ENCODE results near the gene INPP5A. TPM values are rescaled to one million over a fixed set of nuclear protein-coding genes. Genes with fewer than 3 reads are reported as not detected.

The INPP5A gene
- polyA plus RNA-seq, 2 donors = 9.2 to 12.7 TPM

DNA sequence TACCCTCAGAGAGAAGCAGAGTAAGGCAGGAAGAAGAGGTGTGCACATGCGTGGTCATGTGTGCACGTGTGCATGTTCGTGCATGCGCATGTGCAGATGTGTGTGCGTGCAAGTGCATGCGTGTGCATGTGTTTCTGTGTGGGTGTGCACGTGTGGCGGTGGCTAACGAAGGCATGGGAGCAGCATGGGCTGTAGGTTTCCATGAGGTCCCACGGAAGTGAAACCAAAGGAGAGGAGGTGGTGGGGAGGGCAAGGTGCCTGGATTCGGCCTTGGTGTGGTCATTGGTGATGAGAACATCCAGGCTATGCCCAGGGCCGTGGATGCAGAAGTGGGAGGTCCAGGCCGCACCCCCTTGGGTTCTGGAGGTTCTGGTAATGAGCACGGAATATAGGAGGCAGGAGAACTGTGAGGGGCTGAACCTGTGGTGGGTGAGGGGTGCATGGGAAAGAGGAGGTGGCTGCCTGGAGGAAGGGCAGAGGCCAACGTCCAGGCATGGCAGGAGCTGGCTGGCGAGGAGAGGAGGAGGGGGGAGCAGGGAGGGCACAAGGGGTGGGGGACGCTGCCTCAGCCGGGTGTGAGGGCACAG, 2.4 kb upstream of the INPP5A start:
- Histone ChIP-seq H3K27ac (ENCODE audit: low read depth in 2 of 2, low read length in 1 of 2) (no peak overlapping the region), H3K36me3 (ENCODE audit: control insufficient read depth in 2 of 2, insufficient read depth in 2 of 2, low read length in 1 of 2) (no peaks in the 10 kb centered on the region), H3K27me3 (ENCODE audit: control insufficient read depth in 1 of 2, insufficient read depth in 2 of 2, low read length in 2 of 2) (no peaks in the 10 kb centered on the region), H3K9me3 (ENCODE audit: control insufficient read depth in 2 of 2, insufficient read depth in 1 of 2, low read depth in 1 of 2, low read length in 1 of 2) (no peaks in the 10 kb centered on the region), H3K4me3 (ENCODE audit: low read depth in 1 of 2, low read length in 2 of 2) (no peak overlapping the region), H3K4me1 (ENCODE audit: control insufficient read depth in 2 of 2, insufficient read depth in 2 of 2, low read length in 1 of 2) (peaks cover 0 to 10% of the 10 kb centered on the region in 2 donors)
- 89 to 90% methylated on average over 18 of the region's 18 CpGs for WGBS, 2 donors

DNA sequence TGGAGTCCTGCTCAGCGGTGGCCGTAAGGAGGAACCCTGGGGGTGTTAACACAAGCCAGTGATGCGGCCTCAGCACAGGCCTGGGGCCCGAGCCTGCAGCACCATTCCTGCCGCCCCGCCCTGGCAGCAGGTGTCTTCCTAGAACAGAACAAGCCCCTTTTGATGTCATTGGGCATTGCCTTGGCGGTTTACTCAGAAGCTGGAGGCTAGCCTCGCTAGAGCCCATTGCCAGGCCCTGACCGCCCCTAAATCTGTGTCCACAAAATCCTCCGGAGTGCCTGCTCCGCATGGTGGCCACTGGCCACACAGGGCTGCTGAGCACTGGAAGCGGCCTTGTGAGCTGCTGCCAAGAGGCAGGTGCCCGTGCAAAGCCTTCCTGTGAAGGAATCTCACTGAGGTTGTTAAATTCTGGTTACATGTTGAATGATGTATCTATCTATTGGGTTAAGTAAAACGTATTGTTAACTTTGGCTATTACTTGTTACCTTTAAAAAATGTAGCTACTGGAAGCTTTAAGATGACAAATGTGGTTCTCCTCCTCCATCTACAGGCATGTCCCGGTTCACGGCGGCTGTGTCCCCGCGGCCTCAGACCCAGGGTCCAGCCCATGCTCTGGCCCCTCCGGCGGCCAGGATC, 1.2 kb upstream of the INPP5A start:
- 31 to 39% methylated on average over 21 of the region's 21 CpGs for WGBS, 2 donors

GRCh38 chr10:132536877-132537683, 507 bp upstream of the INPP5A start:
- Histone ChIP-seq H3K4me3 (ENCODE audit: low read depth in 1 of 2, low read length in 2 of 2) (peak overlapping the region; percentile 54 to 69), H3K27ac (ENCODE audit: low read depth in 2 of 2, low read length in 1 of 2) (peak overlapping the region; percentile 83 to 84), H3K9me3 (ENCODE audit: control insufficient read depth in 2 of 2, insufficient read depth in 1 of 2, low read depth in 1 of 2, low read length in 1 of 2) (no peaks in the 10 kb centered on the region), H3K4me1 (ENCODE audit: control insufficient read depth in 2 of 2, insufficient read depth in 2 of 2, low read length in 1 of 2) (peaks cover 6 to 12% of the 10 kb centered on the region in 2 donors), H3K36me3 (ENCODE audit: control insufficient read depth in 2 of 2, insufficient read depth in 2 of 2, low read length in 1 of 2) (no peaks in the 10 kb centered on the region), H3K27me3 (ENCODE audit: control insufficient read depth in 1 of 2, insufficient read depth in 2 of 2, low read length in 2 of 2) (no peaks in the 10 kb centered on the region)
- WGBS, 2 donors = 1% methylated on average over 86 to 102 of the region's 102 CpGs

More for the DNA sequence above, 1.2 kb upstream of the INPP5A start:
- Histone ChIP-seq H3K9me3 (ENCODE audit: control insufficient read depth in 2 of 2, insufficient read depth in 1 of 2, low read depth in 1 of 2, low read length in 1 of 2) (no peaks in the 10 kb centered on the region), H3K4me1 (ENCODE audit: control insufficient read depth in 2 of 2, insufficient read depth in 2 of 2, low read length in 1 of 2) (peaks cover 6 to 10% of the 10 kb centered on the region in 2 donors), H3K27ac (ENCODE audit: low read depth in 2 of 2, low read length in 1 of 2) (peak overlapping the region; percentile 83 to 84), H3K36me3 (ENCODE audit: control insufficient read depth in 2 of 2, insufficient read depth in 2 of 2, low read length in 1 of 2) (no peaks in the 10 kb centered on the region), H3K27me3 (ENCODE audit: control insufficient read depth in 1 of 2, insufficient read depth in 2 of 2, low read length in 2 of 2) (no peaks in the 10 kb centered on the region), H3K4me3 (ENCODE audit: low read depth in 1 of 2, low read length in 2 of 2) (peak overlapping the region; percentile 54 to 69)

DNA sequence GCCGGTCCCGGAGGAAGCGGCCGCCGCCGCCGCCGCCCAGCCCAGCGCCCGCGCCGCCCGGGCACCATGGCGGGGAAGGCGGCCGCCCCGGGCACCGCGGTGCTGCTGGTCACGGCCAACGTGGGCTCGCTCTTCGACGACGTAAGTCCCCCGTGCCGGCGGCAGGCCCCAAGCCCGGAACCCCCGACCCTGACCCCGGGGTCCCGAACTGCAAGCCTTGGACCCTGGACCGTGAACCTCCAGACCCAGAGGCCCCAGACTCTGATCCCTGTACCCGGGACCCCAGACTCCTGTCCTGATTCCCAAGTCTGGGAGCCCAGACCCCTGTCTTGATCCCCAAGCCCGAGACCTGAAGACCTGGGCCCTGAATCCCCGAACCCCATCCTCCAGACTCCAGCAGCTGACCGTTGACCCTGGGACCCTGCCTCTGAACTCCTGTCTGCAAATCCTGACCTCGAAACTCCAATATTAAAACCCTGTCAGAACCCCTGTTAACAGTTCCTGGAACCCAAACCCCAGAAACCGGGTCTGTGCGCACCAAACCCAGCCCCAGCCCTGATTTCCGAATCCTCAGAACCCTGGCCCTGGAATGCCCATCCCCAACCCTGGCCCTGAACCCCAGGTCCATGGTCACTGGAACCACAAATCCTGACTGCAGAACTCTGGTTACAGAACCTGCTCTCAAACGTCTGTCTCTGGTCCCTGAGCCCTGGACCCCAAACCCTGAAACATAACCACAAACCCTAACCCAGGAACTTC, 623 bp downstream of the INPP5A start:
- H3K27ac ChIP-seq (ENCODE audit: low read depth in 2 of 2, low read length in 1 of 2) = peak overlapping the region; percentile 38 to 58
- no peaks in the 10 kb centered on the region for H3K36me3 ChIP-seq (ENCODE audit: control insufficient read depth in 2 of 2, insufficient read depth in 2 of 2, low read length in 1 of 2)
- 5 to 12% methylated on average over 19 to 42 of the region's 42 CpGs for whole genome bisulfite sequencing, 2 donors
- H3K27me3 ChIP-seq (ENCODE audit: control insufficient read depth in 1 of 2, insufficient read depth in 2 of 2, low read length in 2 of 2) = no peaks in the 10 kb centered on the region
- H3K4me3 ChIP-seq (ENCODE audit: low read depth in 1 of 2, low read length in 2 of 2) = peak overlapping the region; percentile 57 to 62
- peaks cover 6 to 15% of the 10 kb centered on the region in 2 donors for H3K4me1 ChIP-seq (ENCODE audit: control insufficient read depth in 2 of 2, insufficient read depth in 2 of 2, low read length in 1 of 2)
- no peaks in the 10 kb centered on the region for H3K9me3 ChIP-seq (ENCODE audit: control insufficient read depth in 2 of 2, insufficient read depth in 1 of 2, low read depth in 1 of 2, low read length in 1 of 2)

GRCh38 chr10:132538790-132539421, 1.3 kb downstream of the INPP5A start:
- H3K9me3 ChIP-seq (ENCODE audit: control insufficient read depth in 2 of 2, insufficient read depth in 1 of 2, low read depth in 1 of 2, low read length in 1 of 2) = no peaks in the 10 kb centered on the region
- no peaks in the 10 kb centered on the region for H3K36me3 ChIP-seq (ENCODE audit: control insufficient read depth in 2 of 2, insufficient read depth in 2 of 2, low read length in 1 of 2)
- H3K27ac ChIP-seq (ENCODE audit: low read depth in 2 of 2, low read length in 1 of 2) = peak overlapping the region; percentile 18 to 58
- peaks cover 6 to 17% of the 10 kb centered on the region in 2 donors for H3K4me1 ChIP-seq (ENCODE audit: control insufficient read depth in 2 of 2, insufficient read depth in 2 of 2, low read length in 1 of 2)
- H3K27me3 ChIP-seq (ENCODE audit: control insufficient read depth in 1 of 2, insufficient read depth in 2 of 2, low read length in 2 of 2) = no peaks in the 10 kb centered on the region
- H3K4me3 ChIP-seq (ENCODE audit: low read depth in 1 of 2, low read length in 2 of 2) = peak overlapping the region; percentile 57 to 62
- WGBS, 2 donors = 49 to 66% methylated on average over 2 of the region's 2 CpGs

- Histone ChIP-seq H3K4me3 (ENCODE audit: low read depth in 1 of 2, low read length in 2 of 2) (peak overlapping the region in 1 of 2 donors; percentile 62), H3K27ac (ENCODE audit: low read depth in 2 of 2, low read length in 1 of 2) (peak overlapping the region; percentile 10 to 58), H3K27me3 (ENCODE audit: control insufficient read depth in 1 of 2, insufficient read depth in 2 of 2, low read length in 2 of 2) (no peaks in the 10 kb centered on the region), H3K36me3 (ENCODE audit: control insufficient read depth in 2 of 2, insufficient read depth in 2 of 2, low read length in 1 of 2) (no peaks in the 10 kb centered on the region), H3K9me3 (ENCODE audit: control insufficient read depth in 2 of 2, insufficient read depth in 1 of 2, low read depth in 1 of 2, low read length in 1 of 2) (no peaks in the 10 kb centered on the region), H3K4me1 (ENCODE audit: control insufficient read depth in 2 of 2, insufficient read depth in 2 of 2, low read length in 1 of 2) (peaks cover 6 to 18% of the 10 kb centered on the region in 2 donors)
- 28 to 31% methylated on average over 11 of the region's 11 CpGs for WGBS, 2 donors
Observed at GRCh38 chr10:132539431-132539839, 1.8 kb downstream of the INPP5A start.

DNA sequence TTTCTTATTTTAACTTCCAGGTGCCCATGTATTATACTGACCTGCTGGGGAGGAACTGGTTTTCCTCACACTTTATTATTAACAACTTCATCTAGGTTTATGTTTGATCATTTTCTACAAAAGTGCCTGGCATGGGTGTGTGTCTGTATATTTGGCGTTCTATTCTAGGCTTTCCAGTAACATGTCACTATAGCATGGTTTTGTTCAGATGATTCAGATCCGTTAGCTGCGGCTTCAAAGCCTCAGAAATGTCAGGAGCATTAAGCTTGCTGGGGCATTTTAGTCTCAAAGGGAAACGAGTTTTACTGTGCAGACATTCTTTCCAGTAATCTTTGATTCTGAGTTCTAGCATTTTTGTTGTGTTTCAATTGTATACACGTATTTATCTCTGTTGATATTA, 2.3 kb downstream of the INPP5A start:
- H3K27ac ChIP-seq (ENCODE audit: low read depth in 2 of 2, low read length in 1 of 2) = no peak overlapping the region
- H3K4me3 ChIP-seq (ENCODE audit: low read depth in 1 of 2, low read length in 2 of 2) = no peak overlapping the region
- H3K27me3 ChIP-seq (ENCODE audit: control insufficient read depth in 1 of 2, insufficient read depth in 2 of 2, low read length in 2 of 2) = no peaks in the 10 kb centered on the region
- no peaks in the 10 kb centered on the region for H3K9me3 ChIP-seq (ENCODE audit: control insufficient read depth in 2 of 2, insufficient read depth in 1 of 2, low read depth in 1 of 2, low read length in 1 of 2)
- peaks cover 8 to 18% of the 10 kb centered on the region in 2 donors for H3K4me1 ChIP-seq (ENCODE audit: control insufficient read depth in 2 of 2, insufficient read depth in 2 of 2, low read length in 1 of 2)
- 18 to 24% methylated on average over 5 of the region's 5 CpGs for WGBS, 2 donors
- no peaks in the 10 kb centered on the region for H3K36me3 ChIP-seq (ENCODE audit: control insufficient read depth in 2 of 2, insufficient read depth in 2 of 2, low read length in 1 of 2)

- peaks cover 8 to 14% of the 10 kb centered on the region in 2 donors for H3K4me1 ChIP-seq (ENCODE audit: control insufficient read depth in 2 of 2, insufficient read depth in 2 of 2, low read length in 1 of 2)
- 36 to 46% methylated on average over 12 of the region's 12 CpGs for WGBS, 2 donors
- H3K4me3 ChIP-seq (ENCODE audit: low read depth in 1 of 2, low read length in 2 of 2) = no peak overlapping the region
- peak overlapping the region; percentile 44 to 50 for H3K27ac ChIP-seq (ENCODE audit: low read depth in 2 of 2, low read length in 1 of 2)
- no peaks in the 10 kb centered on the region for H3K27me3 ChIP-seq (ENCODE audit: control insufficient read depth in 1 of 2, insufficient read depth in 2 of 2, low read length in 2 of 2)
- no peaks in the 10 kb centered on the region for H3K36me3 ChIP-seq (ENCODE audit: control insufficient read depth in 2 of 2, insufficient read depth in 2 of 2, low read length in 1 of 2)
- no peaks in the 10 kb centered on the region for H3K9me3 ChIP-seq (ENCODE audit: control insufficient read depth in 2 of 2, insufficient read depth in 1 of 2, low read depth in 1 of 2, low read length in 1 of 2)
Observed at GRCh38 chr10:132540456-132540855, 2.9 kb downstream of the INPP5A start.

GRCh38 chr10:132541129-132541528, 3.5 kb downstream of the INPP5A start:
- no peak overlapping the region for H3K27ac ChIP-seq (ENCODE audit: low read depth in 2 of 2, low read length in 1 of 2)
- H3K4me1 ChIP-seq (ENCODE audit: control insufficient read depth in 2 of 2, insufficient read depth in 2 of 2, low read length in 1 of 2) = peaks cover 8 to 19% of the 10 kb centered on the region in 2 donors
- no peaks in the 10 kb centered on the region for H3K36me3 ChIP-seq (ENCODE audit: control insufficient read depth in 2 of 2, insufficient read depth in 2 of 2, low read length in 1 of 2)
- 88 to 90% methylated on average over 11 of the region's 11 CpGs for WGBS, 2 donors
- no peak overlapping the region for H3K4me3 ChIP-seq (ENCODE audit: low read depth in 1 of 2, low read length in 2 of 2)
- H3K9me3 ChIP-seq (ENCODE audit: control insufficient read depth in 2 of 2, insufficient read depth in 1 of 2, low read depth in 1 of 2, low read length in 1 of 2) = no peaks in the 10 kb centered on the region
- no peaks in the 10 kb centered on the region for H3K27me3 ChIP-seq (ENCODE audit: control insufficient read depth in 1 of 2, insufficient read depth in 2 of 2, low read length in 2 of 2)

Data from esophagus (tissue), 2 donors.